ENCODE data around the gene TRIM7.
"Not testable (repeated sequence)": the region's sequence is repeated elsewhere in the genome, so short reads cannot be mapped to it uniquely, and the experiment has no call there.

The TRIM7 gene

DNA sequence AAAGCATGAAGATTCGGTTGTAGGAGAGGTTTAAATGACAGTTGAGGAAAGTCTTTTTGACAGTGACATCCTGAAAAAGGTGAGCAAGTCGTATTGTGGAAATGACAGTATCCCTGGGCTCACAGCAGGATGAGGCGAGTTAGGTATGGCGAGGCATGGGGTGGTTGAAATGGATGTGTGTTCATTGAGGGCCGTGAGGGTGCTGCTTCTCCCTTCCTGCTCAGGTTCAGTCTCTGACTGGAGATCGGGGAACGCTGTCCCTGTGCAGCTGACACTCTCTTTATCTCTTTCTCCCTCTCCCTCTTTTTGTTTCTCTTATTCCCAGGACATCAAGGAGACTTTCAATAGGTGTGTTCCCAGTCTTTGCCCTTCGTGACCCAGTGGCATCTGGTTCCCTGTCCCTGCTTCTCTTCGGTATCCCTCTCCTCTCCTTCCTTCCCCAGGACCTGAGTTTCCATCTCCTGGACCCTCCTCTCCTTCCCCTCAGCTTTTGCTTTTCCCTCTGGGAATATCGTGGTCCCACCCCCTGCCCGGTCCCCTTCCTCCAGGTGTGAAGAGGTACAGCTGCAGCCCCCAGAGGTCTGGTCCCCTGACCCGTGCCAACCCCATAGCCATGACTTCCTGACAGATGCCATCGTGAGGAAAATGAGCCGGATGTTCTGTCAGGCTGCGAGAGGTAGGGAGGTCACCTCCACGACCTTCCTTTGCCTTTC lies 28.2 kb upstream of the TRIM7 start:
- no peak for DNase-seq (ENCODE audit: low spot score)

DNA sequence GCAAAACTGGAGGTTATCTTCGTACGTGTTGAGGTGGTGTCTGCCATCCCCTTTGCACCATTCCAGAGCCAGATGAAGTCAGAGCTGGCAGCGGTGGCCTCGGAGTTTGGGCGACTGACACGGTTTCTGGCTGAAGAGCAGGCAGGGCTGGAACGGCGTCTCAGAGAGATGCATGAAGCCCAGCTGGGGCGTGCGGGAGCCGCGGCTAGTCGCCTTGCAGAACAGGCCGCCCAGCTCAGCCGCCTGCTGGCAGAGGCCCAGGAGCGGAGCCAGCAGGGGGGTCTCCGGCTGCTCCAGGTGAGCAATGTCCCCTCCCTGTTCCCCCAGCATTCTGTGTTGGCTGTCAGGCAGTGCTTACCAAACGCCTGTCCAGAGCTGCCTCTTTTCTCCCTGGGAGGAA lies 27.6 kb upstream of the TRIM7 start:
- DNase-seq (ENCODE audit: low spot score) = no peak

DNA sequence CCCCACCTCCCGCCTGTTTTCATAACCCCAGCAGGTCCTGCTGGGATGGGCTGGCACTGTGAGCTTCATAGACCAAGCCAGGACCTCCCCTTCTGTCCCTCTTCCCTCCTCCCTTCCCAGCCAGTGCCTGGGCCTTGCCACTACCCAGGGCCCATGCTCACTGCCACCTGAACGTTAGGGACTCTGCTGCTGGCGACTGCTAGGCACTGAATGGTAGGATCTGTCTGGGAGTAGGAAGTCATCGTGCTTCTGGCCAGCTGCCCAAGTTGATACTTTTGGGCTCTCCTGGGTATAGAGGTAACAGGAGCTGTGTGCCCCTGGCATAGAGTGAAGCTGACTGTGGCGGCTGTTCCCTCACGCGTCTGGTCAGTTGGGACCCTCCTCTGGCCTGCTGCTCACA lies 26.4 kb upstream of the TRIM7 start:
- DNase-seq (ENCODE audit: low spot score) = no peak

DNA sequence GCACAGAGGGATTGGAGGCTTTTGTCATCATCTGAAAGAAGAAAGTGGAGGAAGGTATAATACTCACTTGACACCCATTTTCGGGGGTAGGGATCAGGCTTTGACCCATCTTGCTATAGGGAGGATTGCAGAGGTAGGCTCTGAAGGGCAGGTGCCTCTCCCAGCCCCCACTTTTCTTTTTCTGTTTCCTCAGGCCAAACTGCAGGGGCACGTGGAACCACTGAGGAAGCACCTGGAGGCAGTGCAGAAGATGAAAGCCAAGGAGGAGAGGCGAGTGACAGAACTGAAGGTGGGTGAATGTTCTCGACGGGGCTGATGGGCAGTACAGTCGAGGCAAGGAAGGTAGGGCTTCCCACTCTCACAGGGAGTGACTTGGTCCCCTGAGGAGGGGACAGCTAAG lies 25.6 kb upstream of the TRIM7 start:
- DNase-seq (ENCODE audit: low spot score) = no peak

DNA sequence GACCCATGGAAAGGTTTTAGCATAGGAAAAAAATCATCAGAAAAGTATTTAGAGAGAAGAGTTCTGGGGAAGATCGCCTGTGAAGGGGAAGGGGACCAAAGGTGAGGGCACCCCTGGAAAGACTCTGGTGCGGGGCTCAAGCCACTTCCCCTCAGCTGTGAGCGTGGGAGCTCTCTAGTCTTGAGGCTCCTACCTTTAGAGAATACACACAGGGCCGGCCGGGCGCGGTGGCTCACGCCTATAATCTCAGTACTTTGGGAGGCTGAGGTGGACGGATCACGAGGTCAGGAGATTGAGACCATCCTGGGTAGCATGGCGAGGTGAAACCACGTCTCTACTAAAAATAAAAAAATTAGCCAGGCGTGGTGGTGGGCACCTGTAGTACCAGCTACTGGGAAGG lies 25.0 kb upstream of the TRIM7 start:
- no peak for DNase-seq (ENCODE audit: low spot score)

DNA sequence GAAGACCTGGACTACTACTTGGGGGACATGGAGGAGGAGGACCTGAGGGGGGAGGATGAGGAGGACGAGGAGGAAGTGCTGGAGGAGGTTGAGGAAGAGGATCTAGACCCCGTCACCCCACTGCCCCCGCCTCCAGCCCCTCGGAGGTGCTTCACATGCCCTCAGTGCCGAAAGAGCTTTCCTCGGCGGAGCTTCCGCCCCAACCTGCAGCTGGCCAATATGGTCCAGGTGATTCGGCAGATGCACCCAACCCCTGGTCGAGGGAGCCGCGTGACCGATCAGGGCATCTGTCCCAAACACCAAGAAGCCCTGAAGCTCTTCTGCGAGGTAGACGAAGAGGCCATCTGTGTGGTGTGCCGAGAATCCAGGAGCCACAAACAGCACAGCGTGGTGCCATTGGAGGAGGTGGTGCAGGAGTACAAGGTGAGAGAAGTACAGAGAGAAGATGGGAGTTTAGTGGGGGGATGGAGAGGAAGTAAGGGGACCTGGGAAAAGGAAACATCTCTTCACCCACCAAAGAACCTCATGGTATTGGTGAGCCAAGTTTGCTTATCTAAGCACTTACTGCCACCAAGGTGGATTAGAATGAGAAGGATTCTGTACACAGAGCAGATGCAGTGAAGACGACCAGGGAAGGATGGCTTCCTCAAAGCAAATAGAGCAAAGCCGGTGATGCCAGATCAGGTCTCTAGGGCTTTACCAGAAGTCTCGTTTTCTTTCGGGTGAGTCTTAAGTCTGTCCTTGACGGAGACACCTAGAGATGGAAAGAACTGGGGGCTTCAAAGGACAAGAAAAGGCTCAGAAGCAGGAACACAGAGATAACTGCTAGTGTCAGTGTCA lies 19.6 kb upstream of the TRIM7 start:
- no peak for DNase-seq (ENCODE audit: low spot score)

DNA sequence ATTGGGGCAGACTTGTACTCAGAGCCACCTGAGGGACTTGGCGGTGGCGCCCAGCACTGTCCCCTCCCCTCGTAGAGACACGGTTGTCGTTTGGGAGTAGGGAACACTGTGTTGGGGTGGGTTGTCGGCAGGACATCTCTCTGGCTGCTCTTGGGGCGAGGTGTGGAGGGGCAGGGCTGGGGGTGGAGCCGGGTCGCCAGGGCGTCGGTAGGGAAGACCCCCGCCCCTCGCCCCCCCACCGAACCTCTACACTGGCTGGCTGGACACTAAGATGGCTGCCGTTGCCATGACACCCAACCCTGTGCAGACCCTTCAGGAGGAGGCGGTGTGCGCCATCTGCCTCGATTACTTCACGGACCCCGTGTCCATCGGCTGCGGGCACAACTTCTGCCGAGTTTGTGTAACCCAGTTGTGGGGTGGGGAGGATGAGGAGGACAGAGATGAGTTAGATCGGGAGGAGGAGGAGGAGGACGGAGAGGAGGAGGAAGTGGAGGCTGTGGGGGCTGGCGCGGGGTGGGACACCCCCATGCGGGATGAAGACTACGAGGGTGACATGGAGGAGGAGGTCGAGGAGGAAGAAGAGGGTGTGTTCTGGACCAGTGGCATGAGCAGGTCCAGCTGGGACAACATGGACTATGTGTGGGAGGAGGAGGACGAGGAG lies 18.9 kb upstream of the TRIM7 start:
- no peak for DNase-seq (ENCODE audit: low spot score)

DNA sequence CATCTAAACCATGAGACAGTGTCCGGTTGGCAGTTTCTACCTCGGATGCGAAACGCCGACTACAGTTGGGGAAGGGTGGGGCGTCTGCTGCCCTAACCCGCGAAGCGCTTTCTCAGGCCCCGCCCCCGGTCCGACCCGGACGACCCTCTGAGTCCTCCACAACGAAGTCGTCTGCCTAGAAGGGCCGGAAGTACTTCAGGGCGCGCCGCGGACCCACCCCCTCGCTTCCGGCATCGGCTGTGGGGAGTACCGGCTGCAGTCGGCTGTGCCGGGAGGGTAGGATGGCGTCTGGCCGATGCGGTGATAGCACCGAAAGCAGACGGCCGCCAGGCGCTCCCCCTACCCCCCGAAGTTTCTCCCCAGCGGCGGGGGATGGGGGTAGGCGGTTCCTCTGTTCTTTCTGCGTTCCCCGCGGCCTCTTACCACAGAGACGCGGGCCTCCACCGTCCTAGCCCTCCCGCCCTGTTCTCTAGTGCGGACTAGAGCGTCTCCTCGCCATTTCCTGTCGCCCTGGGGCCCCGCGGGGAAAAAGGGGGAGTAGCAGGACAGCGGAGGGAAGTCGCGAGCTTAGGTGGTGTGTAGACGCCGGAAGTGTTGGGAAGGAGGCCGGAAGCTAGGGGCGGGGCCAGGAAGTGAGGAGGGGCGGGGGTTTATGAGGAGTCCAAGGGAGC lies 18.2 kb upstream of the TRIM7 start, which contains the start of gene TRIM41:
Gene TRIM41, plus strand, starts transcription at position 224 of the 671 bp plus-strand sequence. CDS start 719 bp downstream, outside the sequence.
- peak; percentile 88 for DNase-seq (ENCODE audit: low spot score)

DNA sequence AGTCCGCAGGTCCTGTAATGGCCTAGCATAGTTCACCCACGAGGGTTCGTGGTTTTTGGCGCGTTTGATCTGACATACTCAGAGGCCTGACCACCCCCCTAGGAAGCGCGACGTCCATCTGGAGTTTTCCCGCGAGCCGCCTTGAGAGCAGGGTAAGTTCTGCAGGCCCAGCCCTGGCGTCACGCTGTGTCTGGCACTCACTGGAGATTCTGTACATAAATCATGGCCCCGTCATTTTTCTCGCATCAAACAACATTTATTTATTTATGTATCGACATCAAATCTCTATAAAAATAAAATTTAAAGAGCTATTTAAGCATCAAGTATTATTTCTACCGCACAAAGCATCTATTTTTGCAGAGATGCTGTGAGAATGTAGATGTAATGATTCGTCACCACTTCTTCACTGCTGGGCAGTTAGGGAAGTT lies 17.6 kb upstream of the TRIM7 start:
- no peak for DNase-seq (ENCODE audit: low spot score)

DNA sequence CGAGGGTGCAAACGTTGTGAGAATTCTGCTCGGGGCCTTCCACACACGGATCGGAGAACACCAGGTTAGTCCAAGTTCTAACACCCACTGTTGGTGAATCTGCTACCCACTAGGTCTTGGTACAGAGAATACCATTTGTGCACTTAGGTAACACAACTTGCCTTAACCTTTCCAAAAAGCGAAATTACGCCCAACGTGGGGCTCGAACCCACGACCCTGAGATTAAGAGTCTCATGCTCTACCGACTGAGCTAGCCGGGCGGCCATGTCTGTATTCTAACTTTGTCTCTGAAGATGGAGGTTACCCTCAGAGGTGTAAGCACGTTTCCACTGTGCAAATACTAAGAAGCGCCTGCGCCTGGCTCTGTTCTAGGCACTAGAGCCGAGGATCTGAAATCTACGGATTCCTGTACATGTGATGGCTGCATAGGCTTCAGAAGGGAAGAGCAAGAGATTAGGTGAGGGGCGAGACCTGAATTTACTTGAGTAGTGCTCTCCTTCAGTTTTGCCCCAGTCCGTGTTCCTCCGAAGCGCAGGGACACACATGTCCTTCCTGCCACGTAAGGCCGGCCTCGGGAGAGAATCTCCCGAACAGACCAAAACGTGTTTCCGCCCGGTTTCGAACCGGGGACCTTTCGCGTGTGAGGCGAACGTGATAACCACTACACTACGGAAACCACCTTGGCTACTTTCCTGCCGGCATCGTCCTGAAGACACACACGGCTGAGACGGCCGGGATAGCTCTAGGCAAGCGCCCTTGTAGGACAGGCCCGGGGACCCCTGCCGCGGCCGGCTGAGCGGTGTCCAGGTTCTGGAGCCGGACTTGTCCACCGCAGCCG lies 17.0 kb upstream of the TRIM7 start:
- peak; percentile 79 for DNase-seq (ENCODE audit: low spot score)

DNA sequence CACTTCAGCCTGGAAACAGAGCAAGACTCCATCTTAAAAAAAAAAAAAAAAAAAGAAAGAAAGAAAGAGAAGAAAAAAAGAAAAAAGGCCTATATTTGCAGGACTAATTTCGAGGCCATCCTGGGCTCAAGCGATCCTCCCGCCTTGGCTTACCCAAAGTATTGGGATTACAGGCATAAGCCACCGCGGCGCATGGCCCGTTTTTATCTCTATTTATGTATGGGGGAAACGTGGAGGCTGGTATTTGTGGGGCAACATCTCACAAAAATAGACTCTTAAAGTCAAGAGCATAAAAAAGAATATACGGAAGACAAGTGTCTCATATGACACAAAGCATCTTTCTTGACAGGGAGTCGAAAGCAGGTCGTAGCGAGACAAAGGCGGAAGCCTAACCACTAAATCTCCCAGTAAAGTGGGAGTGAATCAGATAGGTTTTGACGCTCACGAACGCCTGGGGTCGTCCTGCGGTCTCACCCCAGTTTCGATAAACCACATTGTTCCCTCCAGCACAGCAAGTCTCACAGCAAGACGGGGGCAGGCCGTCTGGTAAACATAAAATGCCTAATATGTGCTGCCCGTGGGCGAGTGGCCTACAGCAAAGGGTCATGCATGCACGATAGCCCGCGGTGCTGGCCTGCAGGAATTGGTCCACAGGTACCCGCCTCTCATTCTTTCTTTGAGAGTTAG lies 16.3 kb upstream of the TRIM7 start:
- DNase-seq (ENCODE audit: low spot score) = no peak

DNA sequence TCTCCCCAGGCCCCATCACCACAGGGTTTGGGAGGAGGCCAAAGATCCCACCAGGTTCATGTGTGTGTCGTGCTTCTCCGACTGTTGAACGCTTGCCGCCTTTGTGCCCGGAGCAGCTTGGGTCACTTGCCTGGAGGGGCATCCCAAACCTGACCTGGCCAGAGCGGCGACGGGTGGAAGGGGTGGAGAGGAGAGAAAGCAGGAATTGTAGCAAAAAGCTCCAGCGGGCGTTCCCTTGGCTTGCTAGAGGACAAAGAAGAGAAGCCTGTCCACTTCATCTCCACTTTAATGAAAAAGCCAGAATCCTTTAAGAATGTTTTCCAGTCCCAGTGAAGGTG lies 15.2 kb upstream of the TRIM7 start:
- DNase-seq (ENCODE audit: low spot score) = no peak

DNA sequence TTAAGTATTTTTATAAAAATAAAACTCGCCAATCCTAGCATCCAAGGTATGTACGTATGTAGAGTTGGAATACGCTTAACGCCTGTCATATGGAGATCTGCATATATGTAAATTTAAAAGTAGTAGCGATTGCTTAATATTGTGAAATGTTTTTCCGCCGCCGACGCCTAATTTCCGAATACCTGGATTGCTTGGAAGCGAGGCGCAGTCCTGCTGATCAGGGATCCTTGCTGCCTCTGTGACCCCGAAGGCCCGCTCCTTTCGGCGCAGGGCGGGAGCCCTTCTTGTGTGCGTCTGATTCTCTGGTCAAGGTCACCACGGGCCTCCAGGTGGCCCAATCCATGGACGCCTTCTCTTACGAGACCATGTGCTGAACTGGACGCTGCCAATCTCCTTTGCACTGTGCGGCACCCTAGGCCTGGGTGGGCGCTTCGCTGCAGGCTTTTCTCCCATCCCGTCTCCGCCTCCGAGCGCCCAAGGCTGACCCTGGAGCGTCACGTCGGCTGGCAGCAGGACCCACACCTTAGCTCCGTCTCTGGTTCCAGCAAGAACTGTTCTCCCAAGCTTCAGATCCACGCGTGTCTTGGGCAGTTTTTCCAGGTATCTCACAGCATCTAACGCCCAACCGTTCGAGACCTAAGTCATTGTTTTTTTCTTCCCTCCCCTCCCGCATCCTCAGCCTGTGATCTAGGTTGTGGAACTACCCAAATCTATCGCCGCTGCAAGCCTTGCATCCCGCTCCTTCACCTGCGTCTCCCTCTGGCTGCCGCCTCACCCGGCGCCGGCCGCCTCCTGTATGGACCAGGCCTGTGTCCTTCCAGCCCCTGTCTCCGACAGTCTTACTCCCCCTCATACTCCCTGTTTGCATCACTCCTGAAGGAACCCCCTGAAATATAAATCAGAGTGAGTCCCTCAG lies 14.5 kb upstream of the TRIM7 start:
- DNase-seq (ENCODE audit: low spot score) = no peak

DNA sequence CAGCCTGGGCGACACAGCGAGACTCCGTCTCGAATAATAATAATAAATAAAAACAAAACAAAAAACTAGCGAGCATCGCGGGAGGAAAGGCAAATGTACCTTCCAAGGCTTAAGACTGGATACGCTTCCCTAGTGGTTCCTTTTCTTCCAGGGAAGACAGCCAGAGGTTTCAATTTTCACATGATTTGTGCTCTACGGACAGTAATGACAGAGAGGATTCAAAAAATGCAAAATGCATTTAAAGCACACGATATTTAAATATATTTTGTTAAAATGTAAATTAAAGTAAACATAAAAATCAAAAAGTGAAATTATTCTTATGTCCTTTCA lies 13.8 kb upstream of the TRIM7 start:
- no peak for DNase-seq (ENCODE audit: low spot score)

DNA sequence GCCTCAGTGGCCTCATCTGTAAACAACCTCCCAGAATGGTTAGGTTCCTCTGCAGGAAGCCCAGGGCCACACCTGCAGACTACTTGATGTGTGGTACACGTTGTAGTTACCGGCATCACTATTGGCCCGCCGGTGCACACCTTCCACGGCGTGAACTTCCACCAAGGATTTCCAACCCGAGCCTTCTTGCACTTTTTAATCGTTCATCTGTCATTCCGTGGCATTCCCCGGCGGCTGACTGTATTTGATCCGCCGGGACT lies 12.7 kb upstream of the TRIM7 start:
- DNase-seq (ENCODE audit: low spot score) = no peak

DNA sequence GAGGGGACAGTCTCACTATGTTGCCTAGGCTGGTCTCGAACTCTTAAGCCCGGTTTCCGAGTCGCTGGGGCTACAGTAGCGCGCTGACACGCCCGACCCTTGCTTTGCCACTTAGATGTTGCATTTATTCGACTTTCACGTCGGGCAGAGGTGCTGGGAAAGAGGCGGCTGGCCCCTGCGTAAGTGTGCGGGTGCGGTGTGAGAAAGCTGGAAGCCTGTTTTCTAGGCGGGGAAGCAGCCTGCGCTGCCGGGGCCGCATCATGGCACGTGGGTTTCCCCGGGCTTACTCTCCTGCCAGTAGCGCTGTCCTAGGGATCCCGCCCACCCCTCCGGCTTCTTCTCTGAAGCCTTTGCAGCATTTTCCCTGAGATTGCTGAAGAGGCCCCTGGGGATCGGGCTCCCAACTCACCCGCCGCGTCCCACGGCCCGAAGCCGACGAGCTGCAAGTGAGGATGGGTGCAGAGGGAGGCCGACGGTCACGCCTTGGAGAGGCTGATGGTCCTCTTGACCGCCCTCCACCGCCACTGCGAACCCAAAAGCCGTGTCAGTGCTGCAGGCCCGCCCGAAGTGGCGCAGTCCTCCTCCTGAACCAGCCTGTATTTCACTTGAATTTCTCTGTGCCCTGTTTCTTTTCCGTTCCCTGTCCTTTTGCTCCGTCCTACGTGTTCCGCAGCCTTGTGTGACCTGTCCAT lies 12.3 kb upstream of the TRIM7 start:
- no peak for DNase-seq (ENCODE audit: low spot score)

DNA sequence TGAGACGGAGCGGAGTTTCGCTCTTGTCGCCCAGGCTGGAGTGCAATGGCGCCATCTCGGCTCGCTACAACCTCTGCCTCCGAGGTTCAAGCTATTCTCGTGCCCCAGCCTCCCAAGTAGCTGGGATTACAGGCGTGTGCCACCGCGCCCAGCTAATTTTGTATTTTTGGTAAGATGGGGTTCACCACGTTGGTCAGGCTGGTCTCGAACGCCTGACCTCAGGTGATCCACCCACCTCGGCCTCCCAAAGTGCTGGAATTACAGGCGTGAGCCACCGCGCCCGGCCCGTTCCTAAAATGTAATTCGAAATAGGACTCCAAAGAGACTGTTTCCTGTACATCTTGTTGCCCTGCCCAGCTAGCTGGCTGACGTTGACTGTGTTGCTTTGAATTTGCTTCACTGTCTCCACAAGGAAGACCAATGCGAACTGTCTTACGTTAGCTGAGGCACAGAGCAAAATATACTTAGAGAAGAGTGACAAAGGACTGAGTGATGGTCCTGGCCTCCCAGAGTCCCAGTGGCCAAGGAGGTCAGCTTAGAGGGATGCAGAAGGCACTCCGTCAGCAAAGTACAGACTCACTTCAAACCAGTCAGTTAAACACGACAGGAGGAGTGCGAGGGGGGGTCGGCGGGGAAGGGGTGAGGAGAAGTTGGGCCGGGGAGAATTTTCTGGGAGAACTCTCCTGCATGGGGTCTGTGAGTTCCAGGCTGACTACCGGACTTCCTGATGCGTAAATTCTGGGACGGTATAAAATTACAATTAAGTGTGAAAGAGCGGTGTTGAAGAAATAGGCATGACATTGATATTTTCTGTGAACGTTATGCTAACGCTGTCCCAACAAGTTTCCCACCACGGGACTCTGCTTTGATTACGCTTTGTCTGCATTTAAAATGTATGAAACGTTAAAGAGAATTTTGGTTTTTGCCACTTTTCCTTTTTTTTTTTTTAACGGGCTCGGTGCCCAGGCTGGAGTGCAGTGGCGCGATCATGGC lies 11.3 kb upstream of the TRIM7 start:
- no peak for DNase-seq (ENCODE audit: low spot score)

DNA sequence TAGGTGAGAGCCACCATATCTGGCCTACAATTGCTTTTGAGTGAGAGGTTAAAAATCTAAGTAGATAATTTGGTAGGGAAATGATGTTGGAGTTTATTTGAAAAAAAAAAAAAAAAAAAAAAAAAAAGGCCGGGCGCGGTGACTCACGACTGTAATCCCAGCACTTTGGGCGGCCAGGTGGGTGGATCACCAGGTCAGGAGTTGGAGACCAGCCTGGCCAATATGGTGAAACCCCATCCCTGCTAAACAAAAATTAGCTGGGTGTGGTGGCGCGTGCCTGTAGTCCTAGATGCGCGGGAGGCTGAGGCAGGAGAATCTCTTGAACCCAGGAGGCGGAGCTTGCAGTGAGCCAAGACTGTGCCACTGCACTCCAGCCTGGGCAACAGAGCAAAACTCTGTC lies 9.3 kb upstream of the TRIM7 start:
- not testable (repeated sequence) for DNase-seq (ENCODE audit: low spot score)
